OCI-LY1 (cell line): Measurements from ENCODE around the gene TESK2.

Experiments used
- CTCF ChIP-seq: fragments of 200-600 bp; sonication (generic), shearing (Covaris generic); IDR thresholded peaks from 2 replicates; pipeline ENCODE4 v1.5.1; 2017; ENCODE audit warnings: mild to moderate bottlenecking, antibody characterized with exemption, low read length, moderate library complexity, mixed read lengths
- EZH2 ChIP-seq: fragments of 200-600 bp; sonication (generic), shearing (Covaris generic); IDR thresholded peaks from 2 replicates; pipeline ENCODE4 v1.8.0; 2017; ENCODE audit warnings: borderline replicate concordance, mixed run types, mild to moderate bottlenecking, antibody characterized with exemption, low read length, moderate library complexity, mixed read lengths

GRCh38 chr1:45446950-45447672 is 43.9 kb downstream of the TESK2 start:
- TF ChIP-seq CTCF (no peak), EZH2 (no peak)
